ENCODE data around the gene PLAU.

DNA sequence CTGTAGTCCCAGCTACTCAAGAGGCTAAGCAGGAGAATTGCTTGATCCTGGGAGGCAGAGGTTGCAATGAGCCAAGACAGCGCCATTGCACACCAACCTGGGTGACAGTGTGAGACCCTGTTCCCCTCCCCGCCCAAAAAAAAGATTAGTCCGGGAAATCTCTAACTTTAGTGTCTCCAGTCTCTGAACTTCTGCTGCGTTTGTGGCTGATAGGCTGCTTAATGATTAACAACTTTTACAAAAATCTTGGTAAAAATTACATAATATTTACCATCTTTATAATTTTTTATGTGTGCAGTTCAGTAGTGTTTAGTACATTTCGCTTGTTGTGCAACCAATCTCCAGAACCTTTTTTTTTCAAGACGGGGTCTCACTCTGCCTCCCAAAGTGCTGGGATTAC is 9.7 kb upstream of the PLAU start:
- TF ChIP-seq, protein P1, sequence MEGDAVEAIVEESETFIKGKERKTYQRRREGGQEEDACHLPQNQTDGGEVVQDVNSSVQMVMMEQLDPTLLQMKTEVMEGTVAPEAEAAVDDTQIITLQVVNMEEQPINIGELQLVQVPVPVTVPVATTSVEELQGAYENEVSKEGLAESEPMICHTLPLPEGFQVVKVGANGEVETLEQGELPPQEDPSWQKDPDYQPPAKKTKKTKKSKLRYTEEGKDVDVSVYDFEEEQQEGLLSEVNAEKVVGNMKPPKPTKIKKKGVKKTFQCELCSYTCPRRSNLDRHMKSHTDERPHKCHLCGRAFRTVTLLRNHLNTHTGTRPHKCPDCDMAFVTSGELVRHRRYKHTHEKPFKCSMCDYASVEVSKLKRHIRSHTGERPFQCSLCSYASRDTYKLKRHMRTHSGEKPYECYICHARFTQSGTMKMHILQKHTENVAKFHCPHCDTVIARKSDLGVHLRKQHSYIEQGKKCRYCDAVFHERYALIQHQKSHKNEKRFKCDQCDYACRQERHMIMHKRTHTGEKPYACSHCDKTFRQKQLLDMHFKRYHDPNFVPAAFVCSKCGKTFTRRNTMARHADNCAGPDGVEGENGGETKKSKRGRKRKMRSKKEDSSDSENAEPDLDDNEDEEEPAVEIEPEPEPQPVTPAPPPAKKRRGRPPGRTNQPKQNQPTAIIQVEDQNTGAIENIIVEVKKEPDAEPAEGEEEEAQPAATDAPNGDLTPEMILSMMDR (IDR thresholded peaks at IDR 0.05; ENCODE audit: low read length) = no peak
- TF ChIP-seq EZH2 (IDR thresholded peaks at IDR 0.05; ENCODE audit: borderline replicate concordance, low read length) = no peak

Data from OCI-LY1 (cell line).